Ascending aorta (tissue), 2 donors: ENCODE results near the gene EMCN. TPM values are rescaled to one million over a fixed set of nuclear protein-coding genes. Genes with fewer than 3 reads are reported as not detected.
A peak's percentile ranks its signal among the peaks of the same experiment; 100 is the strongest.

Source experiments
- DNase-seq, 2 donors: peaks; one replicate each; pipeline ENCODE4 v3.0.0-alpha.2; 2019; ENCODE audit warnings: low spot score in 2 of 2
- H3K27ac ChIP-seq, 2 donors: fragments of 200-600 bp; sonication (generic); one replicate each; pipeline ENCODE4 v1.5.1; 2016 to 2017; ENCODE audit warnings: mild to moderate bottlenecking in 1 of 2
- H3K27me3 ChIP-seq: fragments of 200-600 bp; sonication (generic); one replicate; pipeline ENCODE4 v1.5.1; 2017
- H3K36me3 ChIP-seq, 2 donors: fragments of 200-600 bp; sonication (generic); one replicate each; pipeline ENCODE4 v1.5.1; 2016
- H3K4me1 ChIP-seq, 2 donors: fragments of 200-600 bp; sonication (generic); one replicate each; pipeline ENCODE4 v1.5.1; 2016 to 2017; ENCODE audit warnings: mild to moderate bottlenecking in 1 of 2
- H3K4me3 ChIP-seq, 2 donors: fragments of 200-600 bp; sonication (generic); one replicate each; pipeline ENCODE4 v1.5.1; 2016 to 2017; ENCODE audit warnings: mild to moderate bottlenecking in 1 of 2
- H3K9me3 ChIP-seq, 2 donors: fragments of 200-600 bp; sonication (generic); one replicate each; pipeline ENCODE4 v1.5.1; 2016
- CTCF ChIP-seq, 3 experiments: fragments of 200-600 bp in 2 of 3; fragments of 450-650 bp in 1 of 3; sonication (generic) in 2 of 3; IDR thresholded peaks; one replicate each; pipeline ENCODE4 v1.5.1; 2016 to 2019; ENCODE audit warnings: antibody characterized with exemption in 3 of 3, mild to moderate bottlenecking in 1 of 3, moderate library complexity in 1 of 3
- intact Hi-C: fragments of 100-400 bp; cut with DNase I; formaldehyde crosslinking; loops from one replicate; pipeline ENCODE4 v1.15.1; 2023
- total RNA-seq: library from RNA; depleted of rRNA; stranded (reverse); fragments of >200 nt; gene quantifications from one replicate; pipeline ENCODE4 v1.1.0, GENCODE V29; 2016

EMCN gene
- total RNA-seq, 1 donor from 2014 or later: 24.6 TPM

GRCh38 chr4:100367451-100367850 lies 150.4 kb downstream of the EMCN start:
- intact Hi-C loops: no loop called here
- no peak for DNase-seq
- no peak overlapping the region for H3K27ac ChIP-seq

GRCh38 chr4:100366213-100366612 lies 151.6 kb downstream of the EMCN start:
- no peaks in the 10 kb centered on the region for H3K4me1 ChIP-seq
- intact Hi-C loops: no loop called here
- no peak for TF ChIP-seq CTCF (IDR thresholded peaks at IDR 0.05)
- H3K9me3 ChIP-seq: no peaks in the 10 kb centered on the region
- no peak overlapping the region for H3K4me3 ChIP-seq
- H3K36me3 ChIP-seq: no peaks in the 10 kb centered on the region
- no peak overlapping the region for H3K27ac ChIP-seq
- DNase-seq: no peak
- no peaks in the 10 kb centered on the region for H3K27me3 ChIP-seq

More at GRCh38 chr4:100367451-100367850, 150.4 kb downstream of the EMCN start:
- Histone ChIP-seq H3K36me3 (no peaks in the 10 kb centered on the region), H3K9me3 (no peaks in the 10 kb centered on the region), H3K27me3 (no peaks in the 10 kb centered on the region), H3K4me3 (no peak overlapping the region), H3K4me1 (no peaks in the 10 kb centered on the region)
- TF ChIP-seq CTCF (IDR thresholded peaks at IDR 0.05): no peak

GRCh38 chr4:100362366-100362765 lies 155.5 kb downstream of the EMCN start:
- Histone ChIP-seq H3K36me3 (no peaks in the 10 kb centered on the region), H3K4me3 (no peak overlapping the region), H3K4me1 (peaks cover 0 to 7% of the 10 kb centered on the region in 2 donors), H3K27me3 (no peaks in the 10 kb centered on the region), H3K27ac (no peak overlapping the region), H3K9me3 (no peaks in the 10 kb centered on the region)
- no peak for TF ChIP-seq CTCF (IDR thresholded peaks at IDR 0.05)
- DNase-seq: no peak
- intact Hi-C loops: loop anchor here (5.0 kb wide), 1 partner anchor 65 kb away; no protein-coding TSS in a partner anchor

GRCh38 chr4:100361336-100361735 lies 156.5 kb downstream of the EMCN start:
- intact Hi-C loops: loop anchor here (5.0 kb wide), 1 partner anchor 64 kb away; no protein-coding TSS in a partner anchor
- no peak for DNase-seq
- Histone ChIP-seq H3K9me3 (no peaks in the 10 kb centered on the region), H3K27me3 (no peaks in the 10 kb centered on the region), H3K36me3 (no peaks in the 10 kb centered on the region), H3K27ac (no peak overlapping the region), H3K4me1 (peaks cover 0 to 7% of the 10 kb centered on the region in 2 donors), H3K4me3 (no peak overlapping the region)
- TF ChIP-seq CTCF (IDR thresholded peaks at IDR 0.05): no peak

- intact Hi-C loops: loop anchor here (5.0 kb wide), 1 partner anchor 63 kb away; no protein-coding TSS in a partner anchor
- Histone ChIP-seq H3K9me3 (no peaks in the 10 kb centered on the region), H3K27ac (peak overlapping the region in 1 of 2 donors; percentile 13), H3K4me1 (peaks cover 0 to 7% of the 10 kb centered on the region in 2 donors), H3K4me3 (no peak overlapping the region), H3K36me3 (no peaks in the 10 kb centered on the region), H3K27me3 (no peaks in the 10 kb centered on the region)
- no peak for TF ChIP-seq CTCF (IDR thresholded peaks at IDR 0.05)
- no peak for DNase-seq
These were observed 157.6 kb downstream of the EMCN start for GRCh38 chr4:100360211-100360610.

- no peak for TF ChIP-seq CTCF (IDR thresholded peaks at IDR 0.05)
These were observed 158.4 kb downstream of the EMCN start for GRCh38 chr4:100359441-100359840.

More at GRCh38 chr4:100359441-100359840, 158.4 kb downstream of the EMCN start:
- Histone ChIP-seq H3K9me3 (no peaks in the 10 kb centered on the region), H3K27ac (peak overlapping the region; percentile 13), H3K36me3 (no peaks in the 10 kb centered on the region), H3K27me3 (no peaks in the 10 kb centered on the region), H3K4me1 (peaks cover 0 to 7% of the 10 kb centered on the region in 2 donors), H3K4me3 (no peak overlapping the region)
- intact Hi-C loops: no loop called here
- no peak for DNase-seq
